K562 (cell line): ENCODE results near the gene SIGLEC11. TPM values are rescaled to one million over a fixed set of nuclear protein-coding genes. Genes with fewer than 3 reads are reported as not detected.

ENCODE experiments used
- CBFB ChIP-seq: sonication (generic); formaldehyde crosslinking; IDR thresholded peaks from 2 replicates; pipeline ENCODE4 v1.4.0; 2020; ENCODE audit warnings: mild to moderate bottlenecking, missing genetic modification reagents
- CHAMP1 ChIP-seq: fragments of 450-650 bp; IDR thresholded peaks from 2 replicates; pipeline ENCODE4 v1.6.1; 2016; ENCODE audit warnings: mild to moderate bottlenecking
- DDX20 ChIP-seq: fragments of 450-650 bp; IDR thresholded peaks from 2 replicates; pipeline ENCODE4 v1.6.1; 2016; ENCODE audit warnings: missing genetic modification characterization, low read depth, mild to moderate bottlenecking, missing compliant biosample characterization, moderate library complexity
- DIDO1 ChIP-seq: fragments of 450-650 bp; IDR thresholded peaks from 2 replicates; pipeline ENCODE4 v1.6.1; 2016; ENCODE audit warnings: low read depth, missing biosample characterization, missing genetic modification characterization
- EP400 ChIP-seq: fragments of 450-650 bp; IDR thresholded peaks from 2 replicates; pipeline ENCODE4 v1.6.1; 2017; ENCODE audit warnings: antibody characterized with exemption, mild to moderate bottlenecking, moderate library complexity
- HMG20A ChIP-seq: fragments of 450-650 bp; formaldehyde crosslinking; conservative IDR thresholded peaks from 2 replicates; pipeline ENCODE4 v1.4.0; 2020; ENCODE audit warnings: mild to moderate bottlenecking, mixed read lengths
- NEUROD1 ChIP-seq: fragments of 150-350 bp; IDR thresholded peaks from 2 replicates; pipeline ENCODE4 v1.6.1; 2014; ENCODE audit warnings: borderline replicate concordance, low read length, low read depth; ENCODE audit not compliant: partially characterized antibody
- SMARCE1 ChIP-seq: fragments of 450-650 bp; IDR thresholded peaks from 2 replicates; pipeline ENCODE4 v1.7.1; 2016; ENCODE audit warnings: mild to moderate bottlenecking
- SRSF1 ChIP-seq: fragments of 200-400 bp; formaldehyde crosslinking; IDR thresholded peaks from 2 replicates; pipeline ENCODE4 v1.6.1; 2017; ENCODE audit warnings: mild to moderate bottlenecking, low read depth, low read length, moderate library complexity
- YY1 ChIP-seq, 3 experiments: IDR thresholded peaks; 2 replicates each; pipeline ENCODE4 v1.6.1; 2011; ENCODE audit warnings: low read length in 2 of 3, mild to moderate bottlenecking in 2 of 3, moderate library complexity in 2 of 3, borderline replicate concordance in 1 of 3, control low read depth in 1 of 3, low read depth in 1 of 3; ENCODE audit not compliant: insufficient read depth in 3 of 3, insufficient replicate concordance in 2 of 3, control insufficient read depth in 1 of 3, insufficient read length in 1 of 3; ENCODE audit errors: extremely low read depth in 1 of 3
- ZNF174 ChIP-seq: fragments of 250-450 bp; sonication (Bioruptor Pico); IDR thresholded peaks from 2 replicates; pipeline ENCODE4 v1.4.0; 2020; ENCODE audit warnings: mild to moderate bottlenecking
- ZNF253 ChIP-seq: fragments of 250-450 bp; sonication (Bioruptor Pico); conservative IDR thresholded peaks from 2 replicates; pipeline ENCODE4 v1.6.1; 2021; ENCODE audit warnings: mild to moderate bottlenecking
- polyA plus RNA-seq, 8 experiments: library from polyadenylated mRNA; depleted of rRNA in 4 of 8; stranded (reverse) in 5 of 8; unstranded in 3 of 8; fragments of >200 nt; fragmentation: Nextera tagmentation in 2 of 8; fragmentation: Illumina TruSeq in 1 of 8; extraction: Ambion mirVana in 2 of 8; extraction: Trizol in 1 of 8; gene quantifications; 2 replicates each; pipeline versions ENCODE4 v1.2.1 to v1.2.3, GENCODE V29; 2011 to 2014; ENCODE audit warnings: inconsistent platforms in 1 of 8, missing spikeins in 1 of 8
- total RNA-seq, 7 experiments: library from RNA; depleted of rRNA in 6 of 7; stranded (reverse); fragments of >200 nt in 6 of 7; fragmentation: Illumina TruSeq in 2 of 7; extraction: Trizol in 2 of 7; gene quantifications; 2 replicates each; pipeline versions ENCODE4 v1.2.1 to v1.2.3, GENCODE V29; 2011 to 2021; ENCODE audit warnings: low replicate concordance in 1 of 7
- TF ChIP-seq, protein P1 (sequence below), 2 experiments: fragments of 450-650 bp; formaldehyde crosslinking in 1 of 2; IDR thresholded peaks; 2 replicates each; pipeline versions ENCODE4 v1.4.0 to v1.6.1; 2014 to 2020; ENCODE audit warnings: mild to moderate bottlenecking in 2 of 2, borderline replicate concordance in 1 of 2, low read depth in 1 of 2
- TF ChIP-seq, protein P2 (sequence below): sonication (generic); formaldehyde crosslinking; IDR thresholded peaks from 2 replicates; pipeline ENCODE4 v1.9.0; 2022; ENCODE audit warnings: mild to moderate bottlenecking, missing genetic modification reagents
- TF ChIP-seq, protein P3 (sequence below): fragments of 200-800 bp; sonication (Bioruptor generic); IDR thresholded peaks from 2 replicates; pipeline ENCODE4 v1.6.1; 2017; ENCODE audit warnings: missing genetic modification characterization, missing compliant biosample characterization

Gene SIGLEC11
- total and polyA plus RNA-seq, 9 of the 15 experiments (the other 6 are each of a cell fraction or from before 2014, with no cell fraction given): not detected

GRCh38 chr19:49929121-49929610 is 31.8 kb downstream of the SIGLEC11 start, which contains the start of the genes ATF5 and NUP62 (continued):
- TF ChIP-seq, protein P1, sequence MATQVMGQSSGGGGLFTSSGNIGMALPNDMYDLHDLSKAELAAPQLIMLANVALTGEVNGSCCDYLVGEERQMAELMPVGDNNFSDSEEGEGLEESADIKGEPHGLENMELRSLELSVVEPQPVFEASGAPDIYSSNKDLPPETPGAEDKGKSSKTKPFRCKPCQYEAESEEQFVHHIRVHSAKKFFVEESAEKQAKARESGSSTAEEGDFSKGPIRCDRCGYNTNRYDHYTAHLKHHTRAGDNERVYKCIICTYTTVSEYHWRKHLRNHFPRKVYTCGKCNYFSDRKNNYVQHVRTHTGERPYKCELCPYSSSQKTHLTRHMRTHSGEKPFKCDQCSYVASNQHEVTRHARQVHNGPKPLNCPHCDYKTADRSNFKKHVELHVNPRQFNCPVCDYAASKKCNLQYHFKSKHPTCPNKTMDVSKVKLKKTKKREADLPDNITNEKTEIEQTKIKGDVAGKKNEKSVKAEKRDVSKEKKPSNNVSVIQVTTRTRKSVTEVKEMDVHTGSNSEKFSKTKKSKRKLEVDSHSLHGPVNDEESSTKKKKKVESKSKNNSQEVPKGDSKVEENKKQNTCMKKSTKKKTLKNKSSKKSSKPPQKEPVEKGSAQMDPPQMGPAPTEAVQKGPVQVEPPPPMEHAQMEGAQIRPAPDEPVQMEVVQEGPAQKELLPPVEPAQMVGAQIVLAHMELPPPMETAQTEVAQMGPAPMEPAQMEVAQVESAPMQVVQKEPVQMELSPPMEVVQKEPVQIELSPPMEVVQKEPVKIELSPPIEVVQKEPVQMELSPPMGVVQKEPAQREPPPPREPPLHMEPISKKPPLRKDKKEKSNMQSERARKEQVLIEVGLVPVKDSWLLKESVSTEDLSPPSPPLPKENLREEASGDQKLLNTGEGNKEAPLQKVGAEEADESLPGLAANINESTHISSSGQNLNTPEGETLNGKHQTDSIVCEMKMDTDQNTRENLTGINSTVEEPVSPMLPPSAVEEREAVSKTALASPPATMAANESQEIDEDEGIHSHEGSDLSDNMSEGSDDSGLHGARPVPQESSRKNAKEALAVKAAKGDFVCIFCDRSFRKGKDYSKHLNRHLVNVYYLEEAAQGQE (IDR thresholded peaks at IDR 0.05; ENCODE audit: borderline replicate concordance): no peak
- TF ChIP-seq, protein P1 (CRISPR knock-in tag; IDR thresholded peaks at IDR 0.05; ENCODE audit: low read depth): peak; percentile 81; the same call in 1 of the 2 replicates
- no peak for TF ChIP-seq SRSF1
- TF ChIP-seq, protein P2, sequence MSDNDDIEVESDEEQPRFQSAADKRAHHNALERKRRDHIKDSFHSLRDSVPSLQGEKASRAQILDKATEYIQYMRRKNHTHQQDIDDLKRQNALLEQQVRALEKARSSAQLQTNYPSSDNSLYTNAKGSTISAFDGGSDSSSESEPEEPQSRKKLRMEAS (CRISPR knock-in tag): peak; percentile 96; the same call in 1 of the 2 replicates
- TF ChIP-seq DIDO1: no peak
- TF ChIP-seq, protein P3, sequence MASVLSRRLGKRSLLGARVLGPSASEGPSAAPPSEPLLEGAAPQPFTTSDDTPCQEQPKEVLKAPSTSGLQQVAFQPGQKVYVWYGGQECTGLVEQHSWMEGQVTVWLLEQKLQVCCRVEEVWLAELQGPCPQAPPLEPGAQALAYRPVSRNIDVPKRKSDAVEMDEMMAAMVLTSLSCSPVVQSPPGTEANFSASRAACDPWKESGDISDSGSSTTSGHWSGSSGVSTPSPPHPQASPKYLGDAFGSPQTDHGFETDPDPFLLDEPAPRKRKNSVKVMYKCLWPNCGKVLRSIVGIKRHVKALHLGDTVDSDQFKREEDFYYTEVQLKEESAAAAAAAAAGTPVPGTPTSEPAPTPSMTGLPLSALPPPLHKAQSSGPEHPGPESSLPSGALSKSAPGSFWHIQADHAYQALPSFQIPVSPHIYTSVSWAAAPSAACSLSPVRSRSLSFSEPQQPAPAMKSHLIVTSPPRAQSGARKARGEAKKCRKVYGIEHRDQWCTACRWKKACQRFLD: peak; percentile 43; the same call in 1 of the 2 replicates
- TF ChIP-seq YY1 (IDR thresholded peaks at IDR 0.05; ENCODE audit: borderline replicate concordance in 1 of 3, control insufficient read depth in 1 of 3, extremely low read depth in 1 of 3, insufficient read depth in 3 of 3, insufficient read length in 1 of 3, insufficient replicate concordance in 2 of 3, low read depth in 1 of 3, low read length in 2 of 3): peak in 2 of 3 experiments; percentile 33 to 57
- no peak for TF ChIP-seq HMG20A (CRISPR knock-in tag)
- no peak for TF ChIP-seq DDX20 (tag)
- TF ChIP-seq ZNF253 (CRISPR knock-in tag): no peak
- TF ChIP-seq SMARCE1: no peak
- TF ChIP-seq CHAMP1: no peak
- TF ChIP-seq EP400: peak; percentile 98
- 0 out of 2 replicates have a peak, but pooled peaks have one; percentile 37 for TF ChIP-seq CBFB (CRISPR knock-in tag)
- no peak for TF ChIP-seq ZNF174 (CRISPR knock-in tag)
- no peak for TF ChIP-seq NEUROD1
